ENCODE results near the gene TAGAP.
"Not testable (repeated sequence)": the region's sequence is repeated elsewhere in the genome, so short reads cannot be mapped to it uniquely, and the experiment has no call there.

The TAGAP gene

GRCh38 chr6:159033160-159034049 lies 11.4 kb downstream of the TAGAP start:
- H2AFZ ChIP-seq (ENCODE audit: low read length): no peak overlapping the region
- H3K27me3 ChIP-seq (ENCODE audit: insufficient read depth, low read length): no peaks in the 10 kb centered on the region
- no peak overlapping the region for H3K4me2 ChIP-seq (ENCODE audit: low read length)
- H3K27ac ChIP-seq (ENCODE audit: low read depth, low read length, poor library complexity, severe bottlenecking): peak overlapping the region; percentile 43
- H3K36me3 ChIP-seq (ENCODE audit: insufficient read depth, low read length): peaks cover 39% of the 10 kb centered on the region
- H3F3A ChIP-seq (ENCODE audit: insufficient read depth, low read length): peaks cover 14% of the 10 kb centered on the region
- H3K9me2 ChIP-seq (ENCODE audit: low read depth, low read length): no peaks in the 10 kb centered on the region
- no peaks in the 10 kb centered on the region for H3K9me3 ChIP-seq (ENCODE audit: low read length)
- TF ChIP-seq CTCF (IDR thresholded peaks at IDR 0.05; ENCODE audit: low read length): no peak
- TF ChIP-seq EZH2 (IDR thresholded peaks at IDR 0.05; ENCODE audit: borderline replicate concordance, low read length): no peak
- peaks cover 9% of the 10 kb centered on the region for H3K4me1 ChIP-seq (ENCODE audit: insufficient read depth, low read length, severe bottlenecking)
- no peaks in the 10 kb centered on the region for H3K79me2 ChIP-seq (ENCODE audit: insufficient read depth, low read length)
- no peaks in the 10 kb centered on the region for H4K20me1 ChIP-seq (ENCODE audit: insufficient read depth, low read length)
- H3K4me3 ChIP-seq (ENCODE audit: low read depth, low read length, poor library complexity, severe bottlenecking): no peak overlapping the region
- no peak overlapping the region for H3K9ac ChIP-seq (ENCODE audit: low read length)

- Histone ChIP-seq H3K27ac (ENCODE audit: low read depth, low read length, poor library complexity, severe bottlenecking) (no peak overlapping the region), H3K9me2 (ENCODE audit: low read depth, low read length) (no peaks in the 10 kb centered on the region), H3F3A (ENCODE audit: insufficient read depth, low read length) (peaks cover 14% of the 10 kb centered on the region), H3K79me2 (ENCODE audit: insufficient read depth, low read length) (no peaks in the 10 kb centered on the region), H3K9me3 (ENCODE audit: low read length) (no peaks in the 10 kb centered on the region), H3K4me2 (ENCODE audit: low read length) (no peak overlapping the region), H3K4me1 (ENCODE audit: insufficient read depth, low read length, severe bottlenecking) (no peaks in the 10 kb centered on the region), H3K36me3 (ENCODE audit: insufficient read depth, low read length) (peaks cover 25% of the 10 kb centered on the region), H3K4me3 (ENCODE audit: low read depth, low read length, poor library complexity, severe bottlenecking) (no peak overlapping the region), H3K9ac (ENCODE audit: low read length) (no peak overlapping the region), H4K20me1 (ENCODE audit: insufficient read depth, low read length) (no peaks in the 10 kb centered on the region), H2AFZ (ENCODE audit: low read length) (no peak overlapping the region), H3K27me3 (ENCODE audit: insufficient read depth, low read length) (no peaks in the 10 kb centered on the region)
- TF ChIP-seq EZH2 (IDR thresholded peaks at IDR 0.05; ENCODE audit: borderline replicate concordance, low read length): no peak
- no peak for TF ChIP-seq CTCF (IDR thresholded peaks at IDR 0.05; ENCODE audit: low read length)
These were observed 12.9 kb downstream of the TAGAP start for GRCh38 chr6:159031846-159032245.

GRCh38 chr6:159030168-159030567 lies 14.6 kb downstream of the TAGAP start:
- H4K20me1 ChIP-seq (ENCODE audit: insufficient read depth, low read length): no peaks in the 10 kb centered on the region
- no peak for TF ChIP-seq CTCF (IDR thresholded peaks at IDR 0.05; ENCODE audit: low read length)
- no peak for TF ChIP-seq EZH2 (IDR thresholded peaks at IDR 0.05; ENCODE audit: borderline replicate concordance, low read length)
- H3K4me1 ChIP-seq (ENCODE audit: insufficient read depth, low read length, severe bottlenecking): no peaks in the 10 kb centered on the region
- peaks cover 11% of the 10 kb centered on the region for H3F3A ChIP-seq (ENCODE audit: insufficient read depth, low read length)
- no peak overlapping the region for H3K9ac ChIP-seq (ENCODE audit: low read length)
- H3K4me3 ChIP-seq (ENCODE audit: low read depth, low read length, poor library complexity, severe bottlenecking): no peak overlapping the region
- no peaks in the 10 kb centered on the region for H3K9me2 ChIP-seq (ENCODE audit: low read depth, low read length)
- no peaks in the 10 kb centered on the region for H3K79me2 ChIP-seq (ENCODE audit: insufficient read depth, low read length)
- no peaks in the 10 kb centered on the region for H3K27me3 ChIP-seq (ENCODE audit: insufficient read depth, low read length)
- H3K27ac ChIP-seq (ENCODE audit: low read depth, low read length, poor library complexity, severe bottlenecking): no peak overlapping the region
- H3K9me3 ChIP-seq (ENCODE audit: low read length): no peaks in the 10 kb centered on the region
- H2AFZ ChIP-seq (ENCODE audit: low read length): no peak overlapping the region
- peaks cover 8% of the 10 kb centered on the region for H3K36me3 ChIP-seq (ENCODE audit: insufficient read depth, low read length)
- no peak overlapping the region for H3K4me2 ChIP-seq (ENCODE audit: low read length)

- H4K20me1 ChIP-seq (ENCODE audit: insufficient read depth, low read length); H3K27ac ChIP-seq (ENCODE audit: low read depth, low read length, poor library complexity, severe bottlenecking); H3K4me1 ChIP-seq (ENCODE audit: insufficient read depth, low read length, severe bottlenecking); H3K27me3 ChIP-seq (ENCODE audit: insufficient read depth, low read length); H3K9me2 ChIP-seq (ENCODE audit: low read depth, low read length); H3K4me3 ChIP-seq (ENCODE audit: low read depth, low read length, poor library complexity, severe bottlenecking); H2AFZ ChIP-seq (ENCODE audit: low read length); H3K36me3 ChIP-seq (ENCODE audit: insufficient read depth, low read length); H3K4me2 ChIP-seq (ENCODE audit: low read length); H3K79me2 ChIP-seq (ENCODE audit: insufficient read depth, low read length); H3F3A ChIP-seq (ENCODE audit: insufficient read depth, low read length); H3K9ac ChIP-seq (ENCODE audit: low read length); H3K9me3 ChIP-seq (ENCODE audit: low read length): not testable (repeated sequence)
These were observed 19.6 kb downstream of the TAGAP start for GRCh38 chr6:159025224-159025623.

Data from OCI-LY1 (cell line).